ENCODE data around the gene TNFRSF6B. TPM values are rescaled to one million over a fixed set of nuclear protein-coding genes. Genes with fewer than 3 reads are reported as not detected.
A peak's percentile ranks its signal among the peaks of the same experiment; 100 is the strongest.

TNFRSF6B gene
- total RNA-seq, 1 donor from 2014 or later: 0.99 TPM

DNA sequence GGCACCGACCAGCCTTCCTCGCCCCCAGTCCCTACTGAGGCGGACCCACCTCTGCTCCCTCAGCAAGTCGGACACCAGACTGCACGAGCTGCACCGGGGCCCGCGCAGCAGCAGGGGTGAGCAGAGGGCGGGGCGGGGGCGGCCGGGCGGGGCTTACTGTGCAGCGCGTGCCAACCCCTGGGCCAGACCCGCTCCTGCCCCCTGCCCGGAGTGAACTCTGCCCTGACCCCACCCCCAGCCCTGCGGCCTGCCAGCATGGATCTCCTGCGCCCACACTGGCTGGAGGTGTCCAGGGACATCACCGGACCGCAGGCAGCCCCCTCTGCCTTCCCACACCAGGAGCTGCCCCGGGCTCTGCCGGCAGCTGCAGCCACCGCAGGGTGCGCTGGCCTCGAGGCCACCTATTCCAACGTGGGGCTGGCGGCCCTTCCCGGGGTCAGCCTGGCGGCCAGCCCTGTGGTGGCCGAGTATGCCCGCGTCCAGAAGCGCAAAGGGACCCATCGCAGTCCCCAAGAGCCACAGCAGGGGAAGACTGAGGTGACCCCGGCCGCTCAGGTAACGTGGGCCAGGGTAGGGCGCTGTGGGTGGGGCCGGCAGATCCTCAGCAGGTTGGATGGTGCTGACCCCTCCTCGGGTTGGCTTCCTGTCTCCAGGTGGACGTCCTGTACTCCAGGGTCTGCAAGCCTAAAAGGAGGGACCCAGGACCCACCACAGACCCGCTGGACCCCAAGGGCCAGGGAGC is 41.7 kb downstream of the TNFRSF6B start:
- Mint-ChIP-seq H3K4me3 (ENCODE audit: unreplicated experiment) (no peak overlapping the region), H3K27ac (ENCODE audit: unreplicated experiment) (no peak overlapping the region), H3K36me3 (ENCODE audit: low read depth) (peaks cover 4% of the 10 kb centered on the region), H3K4me1 (ENCODE audit: low read depth) (peaks cover 3% of the 10 kb centered on the region), H3K9me3 (ENCODE audit: low read depth) (no peaks in the 10 kb centered on the region), H3K27me3 (ENCODE audit: low read depth) (no peaks in the 10 kb centered on the region)
- TF ChIP-seq, protein P1, sequence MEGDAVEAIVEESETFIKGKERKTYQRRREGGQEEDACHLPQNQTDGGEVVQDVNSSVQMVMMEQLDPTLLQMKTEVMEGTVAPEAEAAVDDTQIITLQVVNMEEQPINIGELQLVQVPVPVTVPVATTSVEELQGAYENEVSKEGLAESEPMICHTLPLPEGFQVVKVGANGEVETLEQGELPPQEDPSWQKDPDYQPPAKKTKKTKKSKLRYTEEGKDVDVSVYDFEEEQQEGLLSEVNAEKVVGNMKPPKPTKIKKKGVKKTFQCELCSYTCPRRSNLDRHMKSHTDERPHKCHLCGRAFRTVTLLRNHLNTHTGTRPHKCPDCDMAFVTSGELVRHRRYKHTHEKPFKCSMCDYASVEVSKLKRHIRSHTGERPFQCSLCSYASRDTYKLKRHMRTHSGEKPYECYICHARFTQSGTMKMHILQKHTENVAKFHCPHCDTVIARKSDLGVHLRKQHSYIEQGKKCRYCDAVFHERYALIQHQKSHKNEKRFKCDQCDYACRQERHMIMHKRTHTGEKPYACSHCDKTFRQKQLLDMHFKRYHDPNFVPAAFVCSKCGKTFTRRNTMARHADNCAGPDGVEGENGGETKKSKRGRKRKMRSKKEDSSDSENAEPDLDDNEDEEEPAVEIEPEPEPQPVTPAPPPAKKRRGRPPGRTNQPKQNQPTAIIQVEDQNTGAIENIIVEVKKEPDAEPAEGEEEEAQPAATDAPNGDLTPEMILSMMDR (IDR thresholded peaks at IDR 0.05): no peak
- peak; percentile 90 for DNase-seq (ENCODE audit: low spot score)

DNA sequence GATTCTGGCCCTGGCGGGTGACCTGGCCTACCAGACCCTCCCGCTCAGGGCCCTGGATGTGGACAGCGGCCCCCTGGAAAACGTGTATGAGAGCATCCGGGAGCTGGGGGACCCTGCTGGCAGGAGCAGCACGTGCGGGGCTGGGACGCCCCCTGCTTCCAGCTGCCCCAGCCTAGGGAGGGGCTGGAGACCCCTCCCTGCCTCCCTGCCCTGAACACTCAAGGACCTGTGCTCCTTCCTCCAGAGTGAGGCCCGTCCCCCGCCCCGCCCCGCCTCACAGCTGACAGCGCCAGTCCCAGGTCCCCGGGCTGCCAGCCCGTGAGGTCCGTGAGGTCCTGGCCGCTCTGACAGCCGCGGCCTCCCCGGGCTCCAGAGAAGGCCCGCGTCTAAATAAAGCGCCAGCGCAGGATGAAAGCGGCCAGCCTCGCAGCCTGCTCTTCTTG is 42.3 kb downstream of the TNFRSF6B start:
- TF ChIP-seq, protein P1 (IDR thresholded peaks at IDR 0.05): no peak
- Mint-ChIP-seq H3K27ac (ENCODE audit: unreplicated experiment) (no peak overlapping the region), H3K4me1 (ENCODE audit: low read depth) (peaks cover 3% of the 10 kb centered on the region), H3K9me3 (ENCODE audit: low read depth) (no peaks in the 10 kb centered on the region), H3K36me3 (ENCODE audit: low read depth) (peaks cover 6% of the 10 kb centered on the region), H3K27me3 (ENCODE audit: low read depth) (no peaks in the 10 kb centered on the region), H3K4me3 (ENCODE audit: unreplicated experiment) (no peak overlapping the region)
- no peak for DNase-seq (ENCODE audit: low spot score)

DNA sequence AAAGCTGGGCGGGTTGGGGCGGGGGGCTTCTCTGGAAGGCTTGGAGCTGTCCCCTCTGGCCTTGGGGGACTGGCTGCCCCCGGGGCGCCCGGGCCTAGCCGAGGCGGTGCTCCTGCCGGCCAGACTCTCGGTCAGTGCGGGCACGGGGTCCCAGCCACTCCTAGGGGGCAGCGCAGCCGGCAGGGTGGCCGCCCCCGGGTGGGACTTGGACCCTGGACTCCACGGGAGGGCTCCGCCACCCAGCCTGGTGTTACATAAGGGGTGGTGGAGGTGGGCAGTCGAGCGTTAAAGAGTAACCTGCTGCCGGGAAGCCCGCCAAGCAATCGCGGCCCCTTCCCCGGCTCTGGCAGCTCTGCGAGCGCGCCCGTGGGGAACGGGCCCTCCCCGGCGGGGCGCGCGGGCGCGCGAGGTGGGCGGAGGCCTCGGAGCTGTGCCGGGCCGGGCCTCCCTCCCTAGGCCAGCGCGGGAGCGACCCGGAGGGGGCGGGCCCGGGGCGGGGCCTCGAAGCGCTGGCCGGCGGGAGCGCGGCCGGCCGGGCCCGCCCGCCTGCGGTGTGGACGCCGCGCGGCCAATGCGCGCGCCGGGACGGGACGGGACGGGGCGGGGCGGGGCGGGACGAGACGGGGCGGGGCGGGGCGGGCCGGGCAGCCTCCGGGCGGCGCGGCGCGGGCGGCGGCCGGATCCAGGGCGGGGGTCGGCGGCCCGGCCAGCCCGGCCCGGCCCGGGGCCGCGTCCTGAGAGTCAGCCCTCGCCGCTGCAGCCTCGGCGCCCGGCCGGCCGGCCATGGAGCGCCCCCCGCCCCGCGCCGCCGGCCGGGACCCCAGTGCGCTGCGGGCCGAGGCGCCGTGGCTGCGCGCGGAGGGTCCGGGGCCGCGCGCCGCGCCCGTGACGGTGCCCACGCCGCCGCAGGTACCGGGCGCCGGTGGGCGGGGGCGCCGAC is 42.9 kb downstream of the TNFRSF6B start, which contains the start of gene SLC2A4RG:
TSS of gene SLC2A4RG (plus strand) at position 647 of the 940 bp plus-strand sequence. CDS start at position 784, 137 bp downstream.
- no peaks in the 10 kb centered on the region for H3K27me3 Mint-ChIP-seq (ENCODE audit: low read depth)
- H3K4me3 Mint-ChIP-seq (ENCODE audit: unreplicated experiment): peak within 1 kb of the TSS; percentile 69
- H3K4me1 Mint-ChIP-seq (ENCODE audit: low read depth): peaks cover 3% of the 10 kb centered on the region
- peak within 1 kb of the TSS; percentile 8 for H3K27ac Mint-ChIP-seq (ENCODE audit: unreplicated experiment)
- H3K9me3 Mint-ChIP-seq (ENCODE audit: low read depth): no peaks in the 10 kb centered on the region
- peaks cover 3% of the 10 kb centered on the region for H3K36me3 Mint-ChIP-seq (ENCODE audit: low read depth)
- no peak for DNase-seq (ENCODE audit: low spot score)
- TF ChIP-seq, protein P1 (IDR thresholded peaks at IDR 0.05): no peak

DNA sequence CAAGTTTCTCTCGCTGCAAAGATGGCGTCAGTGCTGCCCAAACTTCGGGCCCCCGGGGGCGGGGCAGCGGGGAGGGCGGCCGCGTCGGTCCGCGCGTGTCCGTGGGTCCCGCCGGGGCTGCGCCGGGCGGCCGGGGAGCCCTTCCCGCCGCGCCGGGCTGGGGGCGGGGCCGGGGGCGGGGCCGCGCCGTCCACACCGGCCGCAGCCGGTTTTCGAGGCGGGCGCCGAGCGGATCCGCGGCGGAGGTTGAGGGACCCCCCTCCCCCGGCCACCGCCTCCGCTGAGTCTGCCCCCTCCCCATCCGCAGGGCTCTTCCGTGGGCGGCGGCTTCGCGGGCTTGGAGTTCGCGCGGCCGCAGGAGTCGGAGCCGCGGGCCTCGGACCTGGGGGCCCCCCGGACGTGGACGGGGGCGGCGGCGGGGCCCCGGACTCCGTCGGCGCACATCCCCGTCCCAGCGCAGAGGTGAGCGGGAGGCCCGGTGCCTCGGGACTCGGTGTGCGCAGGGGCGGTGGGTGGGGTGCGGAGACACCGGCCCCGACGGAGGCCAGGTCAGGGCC is 43.7 kb downstream of the TNFRSF6B start:
- peak overlapping the region; percentile 69 for H3K4me3 Mint-ChIP-seq (ENCODE audit: unreplicated experiment)
- TF ChIP-seq, protein P1 (IDR thresholded peaks at IDR 0.05): no peak
- peaks cover 3% of the 10 kb centered on the region for H3K4me1 Mint-ChIP-seq (ENCODE audit: low read depth)
- DNase-seq (ENCODE audit: low spot score): peak; percentile 60
- no peaks in the 10 kb centered on the region for H3K27me3 Mint-ChIP-seq (ENCODE audit: low read depth)
- H3K36me3 Mint-ChIP-seq (ENCODE audit: low read depth): peaks cover 3% of the 10 kb centered on the region
- H3K27ac Mint-ChIP-seq (ENCODE audit: unreplicated experiment): peak overlapping the region; percentile 8
- H3K9me3 Mint-ChIP-seq (ENCODE audit: low read depth): no peaks in the 10 kb centered on the region

All from chondrocyte (in vitro differentiated cells).